IMR-90 (cell line): ENCODE measurements around the gene BLVRA. TPM values are rescaled to one million over a fixed set of nuclear protein-coding genes. Genes with fewer than 3 reads are reported as not detected.
"Not testable (repeated sequence)": the region's sequence is repeated elsewhere in the genome, so short reads cannot be mapped to it uniquely, and the experiment has no call there.

Experiments
- ATAC-seq: fragments of 200-7000 bp; cut with Tn5 transposase; 2 replicates; pipeline ENCODE4 v1.9.1; 2020; ENCODE audit warnings: low read depth, mild to moderate bottlenecking, moderate library complexity
- BruUV-seq: library from RNA; stranded (reverse); fragments of 400-500 nt; replicated peaks from 2 replicates; lab custom pipeline; 2021; lab: Mats Ljungman, UMichigan
- CTCF ChIA-PET: fragments of 300-600 bp; formaldehyde crosslinking; extraction: SDS; loops from one replicate; lab custom pipeline; 2021; ENCODE audit warnings: antibody characterized with exemption; lab: Yijun Ruan, JAX
- POLR2A ChIA-PET: fragments of 300-600 bp; sonication (Branson Sonifier 250); formaldehyde crosslinking; loops from one replicate; lab custom pipeline; 2022; ENCODE audit warnings: antibody characterized with exemption; ENCODE audit not compliant: unreplicated experiment; lab: Charles Lee
- DNase-seq: peaks from one replicate; pipeline ENCODE4 v3.0.0; 2013
- H2AFZ ChIP-seq: replicated peaks from 2 replicates; pipeline ENCODE3; 2013; ENCODE audit warnings: low read length, mild to moderate bottlenecking; ENCODE audit not compliant: poor library complexity
- H2AK5ac ChIP-seq: 2 replicates; pipeline ENCODE4 v1.6.1; 2013; ENCODE audit warnings: low read depth, low read length, inconsistent platforms
- H2AK9ac ChIP-seq: replicated peaks from 2 replicates; pipeline ENCODE3; 2013; ENCODE audit warnings: mild to moderate bottlenecking, low read depth, low read length, moderate library complexity; ENCODE audit not compliant: poor library complexity
- H2BK120ac ChIP-seq: 2 replicates; pipeline ENCODE4 v1.6.1; 2013; ENCODE audit warnings: low read depth, low read length, inconsistent platforms
- H2BK15ac ChIP-seq: 3 replicates; pipeline ENCODE4 v1.6.1; 2013; ENCODE audit warnings: low read depth, low read length, inconsistent platforms
- H2BK20ac ChIP-seq: 2 replicates; pipeline ENCODE4 v1.6.1; 2013; ENCODE audit warnings: low read depth, mild to moderate bottlenecking, inconsistent platforms, low read length, moderate library complexity
- H2BK5ac ChIP-seq: 2 replicates; pipeline ENCODE4 v1.6.1; 2013; ENCODE audit warnings: mild to moderate bottlenecking, low read depth, low read length, inconsistent platforms; ENCODE audit not compliant: poor library complexity, severe bottlenecking
- H3K14ac ChIP-seq: replicated peaks from 2 replicates; pipeline ENCODE4 v1.6.1; 2013; ENCODE audit warnings: low read depth, low read length, inconsistent platforms
- H3K18ac ChIP-seq: 2 replicates; pipeline ENCODE4 v1.6.1; 2013; ENCODE audit warnings: low read depth, low read length, control low read depth
- H3K23ac ChIP-seq: 2 replicates; pipeline ENCODE4 v1.6.1; 2013; ENCODE audit warnings: low read depth, low read length, inconsistent platforms
- H3K27ac ChIP-seq: 2 replicates; pipeline ENCODE4 v1.5.1; 2013; ENCODE audit warnings: mild to moderate bottlenecking, control low read depth, low read length; ENCODE audit not compliant: insufficient read depth
- H3K27me3 ChIP-seq: 2 replicates; pipeline ENCODE4 v1.6.1; 2013; ENCODE audit warnings: low read length; ENCODE audit not compliant: control insufficient read depth, insufficient read depth
- H3K36me3 ChIP-seq: 2 replicates; pipeline ENCODE4 v1.6.1; 2013; ENCODE audit warnings: low read length, mixed read lengths; ENCODE audit not compliant: control insufficient read depth, insufficient read depth
- H3K4ac ChIP-seq: 2 replicates; pipeline ENCODE4 v1.6.1; 2013; ENCODE audit warnings: low read depth, low read length, inconsistent platforms
- H3K4me1 ChIP-seq: 2 replicates; pipeline ENCODE4 v1.6.1; 2013; ENCODE audit warnings: low read length, mixed read lengths; ENCODE audit not compliant: control insufficient read depth, insufficient read depth
- H3K4me2 ChIP-seq: 2 replicates; pipeline ENCODE4 v1.6.1; 2013; ENCODE audit warnings: low read depth, mild to moderate bottlenecking, control low read depth, low read length, moderate library complexity
- H3K4me3 ChIP-seq: 2 replicates; pipeline ENCODE4 v1.5.1; 2013; ENCODE audit warnings: low read depth, mild to moderate bottlenecking, control low read depth, low read length, moderate library complexity; ENCODE audit not compliant: insufficient read depth
- H3K56ac ChIP-seq: 2 replicates; pipeline ENCODE4 v1.6.1; 2013; ENCODE audit warnings: low read length, inconsistent platforms; ENCODE audit not compliant: insufficient read depth; ENCODE audit errors: extremely low read depth
- H3K79me1 ChIP-seq, 2 experiments: 2 replicates each; pipeline ENCODE4 v1.6.1; 2013; ENCODE audit warnings: low read length in 2 of 2, inconsistent platforms in 1 of 2, low read depth in 1 of 2
- H3K9ac ChIP-seq: 2 replicates; pipeline ENCODE4 v1.6.1; 2013; ENCODE audit warnings: low read depth, low read length, control low read depth
- H3K9me1 ChIP-seq: 2 replicates; pipeline ENCODE4 v1.6.1; 2013; ENCODE audit warnings: low read length, inconsistent platforms; ENCODE audit not compliant: insufficient read depth
- H3K9me3 ChIP-seq: 2 replicates; pipeline ENCODE4 v1.6.1; 2013; ENCODE audit warnings: low read length; ENCODE audit not compliant: control insufficient read depth, insufficient read depth
- H4K20me1 ChIP-seq: 2 replicates; pipeline ENCODE4 v1.6.1; 2013; ENCODE audit warnings: low read length, inconsistent platforms; ENCODE audit not compliant: insufficient read depth
- H4K5ac ChIP-seq: 2 replicates; pipeline ENCODE4 v1.6.1; 2013; ENCODE audit warnings: mild to moderate bottlenecking, low read depth, low read length, control low read depth
- H4K8ac ChIP-seq, 2 experiments: 2 replicates each; pipeline ENCODE4 v1.6.1; 2013; ENCODE audit warnings: low read depth in 2 of 2, low read length in 2 of 2, control low read depth in 1 of 2, inconsistent platforms in 1 of 2
- H4K91ac ChIP-seq: 2 replicates; pipeline ENCODE4 v1.6.1; 2013; ENCODE audit warnings: low read depth, low read length, inconsistent platforms; ENCODE audit not compliant: insufficient read depth
- WGBS, 2 experiments: methylation state at CpG; one replicate each; pipeline versions ENCODE4 v1.1.5 to v1.1.7; 2013; ENCODE audit warnings: missing lambda C conversion rate in 2 of 2; ENCODE audit not compliant: insufficient read length in 1 of 2; ENCODE audit errors: extremely low coverage in 2 of 2; 5-methylcytosine and 5-hydroxymethylcytosine counted together
- dilution Hi-C: fragments of 300-500 bp; cut with HindIII; formaldehyde crosslinking; loops from one replicate; pipeline ENCODE4 v1.14.3; 2018; ENCODE audit warnings: low sequenced_read_pairs; ENCODE audit not compliant: unreplicated experiment
- in situ Hi-C: fragments of 300-500 bp; cut with MboI; formaldehyde crosslinking; loops from 3 replicates; pipeline ENCODE4 v1.14.3; 2019; ENCODE audit warnings: low sequenced_read_pairs, inconsistent platforms, mixed read lengths
- intact Hi-C: fragments of 100-400 bp; cut with micrococcal nuclease; formaldehyde crosslinking; loops from 2 replicates; pipeline ENCODE4 v1.10.0; 2022
- polyA plus RNA-seq, 3 experiments: library from polyadenylated mRNA; depleted of rRNA; stranded (reverse); fragments of >200 nt; gene quantifications; 2 replicates each; pipeline ENCODE4 v1.2.3, GENCODE V29; 2012; ENCODE audit warnings: low replicate concordance in 1 of 3
- total RNA-seq: library from RNA; depleted of rRNA; stranded (reverse); fragments of >200 nt; gene quantifications from 2 replicates; pipeline ENCODE4 v1.2.3, GENCODE V29; 2012

Gene BLVRA
- total and polyA plus RNA-seq, 2 of the 4 experiments (the other 2 are of a cell fraction), result 32.3 to 47.1 TPM

DNA sequence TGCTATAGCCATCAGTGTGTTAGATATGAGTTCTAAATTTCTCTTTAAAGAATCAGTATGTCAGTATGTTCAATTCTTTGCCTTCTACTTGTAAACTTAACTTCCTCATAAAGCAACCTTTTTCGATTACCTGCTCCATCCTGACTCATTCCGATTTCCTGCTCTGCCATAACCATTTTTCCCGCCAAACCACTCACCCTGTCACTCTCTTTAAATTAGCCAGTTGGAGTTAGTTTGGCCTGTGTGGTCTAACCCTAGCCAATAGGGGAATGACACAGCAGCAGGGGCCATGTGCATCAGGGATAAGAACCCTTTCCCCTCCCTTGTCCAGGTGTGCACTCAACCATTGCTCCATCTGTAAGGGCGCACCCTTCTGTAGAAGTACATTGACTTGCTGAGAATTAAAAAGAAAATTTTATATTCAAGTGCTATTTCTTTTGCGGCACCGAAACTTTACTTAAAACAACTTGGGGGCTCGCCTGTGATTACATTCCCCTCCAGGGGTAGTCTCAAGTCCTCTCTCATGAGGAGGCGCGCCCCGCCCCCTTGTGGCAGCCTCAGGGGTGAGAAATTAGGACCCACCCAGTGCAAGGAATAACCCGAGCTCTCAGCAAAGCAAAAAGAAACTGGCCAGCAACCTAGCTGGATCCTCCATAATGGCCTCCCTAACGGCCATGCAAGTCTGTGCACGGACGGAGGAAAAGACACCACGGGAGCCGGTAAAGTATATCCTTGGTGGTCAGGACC is 51.9 kb downstream of the BLVRA start:
- H2AFZ ChIP-seq, dilution Hi-C loops, H2BK20ac ChIP-seq, H4K8ac ChIP-seq, H4K5ac ChIP-seq, H3K56ac ChIP-seq, BruUV-seq, H3K79me1 ChIP-seq, H3K27ac ChIP-seq, H2AK9ac ChIP-seq, intact Hi-C loops, H2AK5ac ChIP-seq, H3K9ac ChIP-seq, H3K9me1 ChIP-seq, H3K4me2 ChIP-seq, H3K27me3 ChIP-seq, H2BK15ac ChIP-seq, H3K9me3 ChIP-seq, H3K4me3 ChIP-seq, ATAC-seq, H2BK5ac ChIP-seq, H2BK120ac ChIP-seq, H4K20me1 ChIP-seq, H3K4me1 ChIP-seq, H4K91ac ChIP-seq, H3K4ac ChIP-seq, in situ Hi-C loops, DNase-seq, H3K18ac ChIP-seq, POLR2A ChIA-PET, H3K23ac ChIP-seq, H3K14ac ChIP-seq: not testable (repeated sequence)
- CTCF ChIA-PET, result interaction anchor here (0.6 kb wide), 1 partner anchor 225 kb away, joined by 5 read pairs; no protein-coding TSS in a partner anchor
- 93% methylated on average over 4 of the region's 16 CpGs; no CpG with 5 or more reads in 1 of the 2 experiments for WGBS, 2 experiments
- peaks cover 10% of the 10 kb centered on the region for H3K36me3 ChIP-seq
